K562 (cell line): ENCODE results near the gene SRCIN1. TPM values are rescaled to one million over a fixed set of nuclear protein-coding genes. Genes with fewer than 3 reads are reported as not detected.
A peak's percentile ranks its signal among the peaks of the same experiment; 100 is the strongest.

Experiments
- ATAC-seq: fragments of 200-7000 bp; cut with Tn5 transposase; 3 replicates; pipeline ENCODE4 v1.9.1; 2020; ENCODE audit warnings: moderate library complexity
- BruUV-seq: library from RNA; stranded (reverse); fragments of 400-500 nt; replicated peaks from 2 replicates; lab custom pipeline; 2021; lab: Mats Ljungman, UMichigan
- CTCF ChIA-PET: fragments of 300-600 bp; formaldehyde crosslinking; extraction: SDS; loops from one replicate; lab custom pipeline; 2021; ENCODE audit warnings: low intra/inter-chr PET ratio; lab: Yijun Ruan, JAX
- POLR2A ChIA-PET: fragments of 300-600, 350-650 bp; sonication (Branson Sonifier 250); formaldehyde crosslinking; extraction: SDS; loops from one replicate; lab custom pipeline; 2021; ENCODE audit warnings: antibody characterized with exemption, inconsistent platforms; lab: Yijun Ruan, JAX
- DNase-seq, 4 experiments: peaks; one replicate each; pipeline versions ENCODE4 v3.0.0 to v3.0.0-alpha.2; 2011 to 2018; ENCODE audit warnings: low spot score in 3 of 4, mixed read lengths in 3 of 4; ENCODE audit errors: extremely low read depth in 1 of 4
- FAIRE-seq: peaks from 2 replicates; lab custom pipeline; 2011; peaks lifted over from hg19 to GRCh38; lab: Jason Lieb, UNC
- H2AFZ ChIP-seq: 2 replicates; pipeline ENCODE4 v1.6.0; 2011; ENCODE audit warnings: low read depth, low read length, control low read depth, inconsistent platforms
- H3K27ac ChIP-seq: fragments of 200-600 bp; 3 replicates; pipeline ENCODE4 v1.8.0; 2011; ENCODE audit warnings: low read depth, mild to moderate bottlenecking, control low read depth, inconsistent platforms, low read length, moderate library complexity, mixed read lengths; ENCODE audit errors: extremely low read depth
- H3K27me3 ChIP-seq, 2 experiments: fragments of 300-600 bp in 1 of 2; 2 replicates in 1 of 2; 3 replicates in 1 of 2; pipeline versions ENCODE4 v1.6.0 to v1.8.0; 2011; ENCODE audit warnings: inconsistent platforms in 2 of 2, low read length in 2 of 2, mild to moderate bottlenecking in 1 of 2, mixed read lengths in 1 of 2, moderate library complexity in 1 of 2; ENCODE audit not compliant: control insufficient read depth in 2 of 2, insufficient read depth in 2 of 2
- H3K36me3 ChIP-seq: fragments of 300-600 bp; 3 replicates; pipeline ENCODE4 v1.8.0; 2011; ENCODE audit warnings: mild to moderate bottlenecking, low read length, inconsistent platforms; ENCODE audit not compliant: control insufficient read depth, insufficient read depth
- H3K4me1 ChIP-seq, 2 experiments: fragments of 200-600 bp in 1 of 2; replicated peaks in 1 of 2; 2 replicates in 1 of 2; 3 replicates in 1 of 2; pipeline versions ENCODE4 v1.5.1 to v1.8.0; 2011; ENCODE audit warnings: inconsistent platforms in 2 of 2, low read length in 2 of 2, mild to moderate bottlenecking in 1 of 2, mixed read lengths in 1 of 2, moderate library complexity in 1 of 2; ENCODE audit not compliant: control insufficient read depth in 2 of 2, insufficient read depth in 2 of 2
- H3K4me2 ChIP-seq: 2 replicates; pipeline ENCODE4 v1.6.1; 2011; ENCODE audit warnings: low read length, control low read depth, inconsistent platforms, mixed read lengths; ENCODE audit not compliant: insufficient read depth
- H3K4me3 ChIP-seq: fragments of 200-600 bp; sonication (generic), shearing (Covaris generic); 2 replicates; pipeline ENCODE4 v1.5.1; 2016; ENCODE audit warnings: control low read depth, inconsistent platforms
- H3K79me2 ChIP-seq: fragments of 200-600 bp; 3 replicates; pipeline ENCODE4 v1.8.0; 2011; ENCODE audit warnings: low read length, inconsistent platforms; ENCODE audit not compliant: control insufficient read depth, insufficient read depth
- H3K9ac ChIP-seq, 2 experiments: 2 replicates each; pipeline versions ENCODE4 v1.6.0 to v1.6.1; 2011; ENCODE audit warnings: low read depth in 2 of 2, low read length in 2 of 2, control low read depth in 1 of 2, inconsistent platforms in 1 of 2, mild to moderate bottlenecking in 1 of 2, mixed read lengths in 1 of 2; ENCODE audit not compliant: insufficient read depth in 1 of 2
- H3K9me1 ChIP-seq: one replicate; pipeline ENCODE4 v1.6.0; 2011; ENCODE audit warnings: inconsistent platforms, mild to moderate bottlenecking, low read length, moderate library complexity; ENCODE audit not compliant: control insufficient read depth, insufficient read depth
- H3K9me3 ChIP-seq: replicated peaks from 2 replicates; pipeline ENCODE4 v1.5.1; 2011; ENCODE audit warnings: low read depth, low read length, inconsistent platforms; ENCODE audit not compliant: control insufficient read depth, insufficient read depth
- H4K20me1 ChIP-seq: replicated peaks from 2 replicates; pipeline ENCODE4 v1.6.1; 2011; ENCODE audit warnings: low read length, inconsistent platforms, mixed read lengths; ENCODE audit not compliant: control insufficient read depth, insufficient read depth
- CREB1 ChIP-seq, 2 experiments: sonication (generic) in 1 of 2; formaldehyde crosslinking in 1 of 2; IDR thresholded peaks; 2 replicates each; pipeline versions ENCODE4 v1.6.1 to v1.8.0; 2012 to 2022; ENCODE audit warnings: inconsistent platforms in 1 of 2, mild to moderate bottlenecking in 1 of 2, missing genetic modification reagents in 1 of 2, moderate library complexity in 1 of 2
- CXXC5 ChIP-seq: fragments of 250-450 bp; sonication (Bioruptor Pico); IDR thresholded peaks from 2 replicates; pipeline ENCODE4 v1.8.0; 2022; ENCODE audit warnings: inconsistent platforms, mild to moderate bottlenecking, moderate library complexity
- EWSR1 ChIP-seq: fragments of 450-650 bp; IDR thresholded peaks from 2 replicates; pipeline ENCODE4 v1.6.1; 2018; ENCODE audit warnings: borderline replicate concordance, mild to moderate bottlenecking, low read depth, moderate library complexity; ENCODE audit not compliant: partially characterized antibody
- MAFG ChIP-seq: fragments of 450-650 bp; conservative IDR thresholded peaks from 2 replicates; pipeline ENCODE4 v1.6.1; 2016; ENCODE audit warnings: missing genetic modification characterization, missing compliant biosample characterization
- MEIS2 ChIP-seq: fragments of 450-650 bp; IDR thresholded peaks from 2 replicates; pipeline ENCODE4 v1.6.1; 2014; ENCODE audit warnings: mild to moderate bottlenecking; ENCODE audit not compliant: partially characterized antibody
- NELFE ChIP-seq: IDR thresholded peaks from 2 replicates; pipeline ENCODE4 v1.6.1; 2011; ENCODE audit warnings: mild to moderate bottlenecking; ENCODE audit not compliant: insufficient read depth, insufficient read length
- NFIC ChIP-seq: fragments of 450-650 bp; IDR thresholded peaks from 2 replicates; pipeline ENCODE4 v1.6.1; 2017; ENCODE audit warnings: mild to moderate bottlenecking, inconsistent platforms
- PHTF2 ChIP-seq: fragments of 250-450 bp; sonication (Bioruptor Pico); IDR thresholded peaks from 2 replicates; pipeline ENCODE4 v1.5.0; 2021; ENCODE audit warnings: mild to moderate bottlenecking
- POLR2H ChIP-seq: IDR thresholded peaks from 2 replicates; pipeline ENCODE4 v1.6.1; 2016; ENCODE audit warnings: missing genetic modification characterization, low read depth, mild to moderate bottlenecking, control low read depth, missing compliant biosample characterization, moderate library complexity
- RBBP5 ChIP-seq: fragments of 200-600 bp; sonication (generic); IDR thresholded peaks from 2 replicates; pipeline ENCODE4 v1.6.1; 2012; ENCODE audit warnings: borderline replicate concordance, mild to moderate bottlenecking, low read length, control low read depth, inconsistent platforms; ENCODE audit not compliant: insufficient read depth, poor library complexity, severe bottlenecking
- ZBTB1 ChIP-seq: sonication (generic); formaldehyde crosslinking; IDR thresholded peaks from 2 replicates; pipeline ENCODE4 v1.8.1; 2023; ENCODE audit warnings: missing genetic modification reagents, low read depth, mild to moderate bottlenecking, borderline replicate concordance
- ZBTB17 ChIP-seq: fragments of 450-650 bp; formaldehyde crosslinking; IDR thresholded peaks from 2 replicates; pipeline ENCODE4 v1.4.0; 2020; ENCODE audit warnings: mild to moderate bottlenecking
- ZBTB26 ChIP-seq: fragments of 450-650 bp; formaldehyde crosslinking; IDR thresholded peaks from 2 replicates; pipeline ENCODE4 v1.4.0; 2022; ENCODE audit warnings: missing genetic modification characterization
- ZNF311 ChIP-seq: fragments of 250-450 bp; sonication (Bioruptor Pico); IDR thresholded peaks from 2 replicates; pipeline ENCODE4 v1.4.0; 2020; ENCODE audit warnings: mild to moderate bottlenecking, moderate library complexity
- WGBS: fragments of 100-300 bp; shearing (Covaris generic); methylation state at CpG from one replicate; pipeline ENCODE4 v1.1.6; 2016; ENCODE audit warnings: low coverage, mixed read lengths; ENCODE audit not compliant: insufficient coverage; ENCODE audit errors: missing lambda C conversion rate; 5-methylcytosine and 5-hydroxymethylcytosine counted together
- in situ Hi-C: fragments of 300-500 bp; cut with MboI; formaldehyde crosslinking; loops from 4 replicates; pipeline ENCODE4 v1.15.0; 2018; ENCODE audit warnings: inconsistent platforms, mixed read lengths
- intact Hi-C: fragments of 100-400 bp; cut with micrococcal nuclease; formaldehyde crosslinking; loops from 2 replicates; pipeline ENCODE4 v1.14.2; 2022
- polyA plus RNA-seq, 8 experiments: library from polyadenylated mRNA; depleted of rRNA in 4 of 8; stranded (reverse) in 5 of 8; unstranded in 3 of 8; fragments of >200 nt; fragmentation: Nextera tagmentation in 2 of 8; fragmentation: Illumina TruSeq in 1 of 8; extraction: Ambion mirVana in 2 of 8; extraction: Trizol in 1 of 8; gene quantifications; 2 replicates each; pipeline versions ENCODE4 v1.2.1 to v1.2.3, GENCODE V29; 2011 to 2014; ENCODE audit warnings: inconsistent platforms in 1 of 8, missing spikeins in 1 of 8
- total RNA-seq, 7 experiments: library from RNA; depleted of rRNA in 6 of 7; stranded (reverse); fragments of >200 nt in 6 of 7; fragmentation: Illumina TruSeq in 2 of 7; extraction: Trizol in 2 of 7; gene quantifications; 2 replicates each; pipeline versions ENCODE4 v1.2.1 to v1.2.3, GENCODE V29; 2011 to 2021; ENCODE audit warnings: low replicate concordance in 1 of 7

SRCIN1 gene
- total and polyA plus RNA-seq, 9 of the 15 experiments (the other 6 are each of a cell fraction or from before 2014, with no cell fraction given): 0.09 to 0.33 (median 0.13) TPM; not detected in 6

- Histone ChIP-seq H2AFZ (no peak overlapping the region), H3K4me2 (no peak overlapping the region), H4K20me1 (no peaks in the 10 kb centered on the region; the same call in 1 of the 2 replicates), H3K4me3 (no peak overlapping the region), H3K9me3 (no peaks in the 10 kb centered on the region), H3K9ac (no peak overlapping the region; a peak in 1 of 4 replicates), H3K9me1 (peaks cover 4% of the 10 kb centered on the region), H3K36me3 (no peaks in the 10 kb centered on the region), H3K27ac (no peak overlapping the region), H3K4me1 (peaks cover 22 to 33% of the 10 kb centered on the region in 2 experiments), H3K79me2 (no peaks in the 10 kb centered on the region), H3K27me3 (peaks cover 13 to 33% of the 10 kb centered on the region in 2 experiments; a peak in 4 of 5 replicates)
- POLR2A ChIA-PET: interaction anchor here (0.5 to 0.9 kb wide), 6 partner anchors 9 to 719 kb away, joined by 3 to 4 read pairs (median 3); no protein-coding TSS in a partner anchor
- BruUV-seq: no TSS peak
- WGBS: 0% methylated on average over 4 of the region's 4 CpGs
- intact Hi-C loops (no loop called here), in situ Hi-C loops (no loop called here)
- DNase-seq: peak; percentile 89 to 91 (median 90)
- peak; percentile 93 for ATAC-seq
- CTCF ChIA-PET: no interaction called here
- FAIRE-seq: no peak
- TF ChIP-seq PHTF2 (CRISPR knock-in tag) (no peak), ZNF311 (CRISPR knock-in tag) (no peak), MAFG (tag) (no peak), ZBTB17 (no peak), ZBTB26 (no peak), NELFE (no peak), EWSR1 (no peak), NFIC (peak; percentile 42; the same call in 1 of the 2 replicates), RBBP5 (no peak), ZBTB1 (CRISPR knock-in tag) (no peak), POLR2H (tag) (no peak), MEIS2 (no peak), CXXC5 (no peak), CREB1 (IDR thresholded peaks at IDR 0.05) (peak; percentile 52), CREB1 (CRISPR knock-in tag; IDR thresholded peaks at IDR 0.05) (peak; percentile 41; the same call in 1 of the 2 replicates)
These were observed 7.2 kb downstream of the SRCIN1 start for GRCh38 chr17:38598536-38598935.
